Activated CD8-positive, alpha-beta memory T cell treated with anti-CD3 and anti-CD28 coated beads, Interleukin-2, amount 50 U/mL, for 24 hours (primary cell): ENCODE results near the gene AURKA.
A peak's percentile ranks its signal among the peaks of the same experiment; 100 is the strongest.
"Not testable (repeated sequence)": the region's sequence is repeated elsewhere in the genome, so short reads cannot be mapped to it uniquely, and the experiment has no call there.

Experiments used
- DNase-seq: peaks from one replicate; pipeline ENCODE4 v3.0.0-alpha.2; 2020; ENCODE audit errors: extremely low read depth

Gene AURKA

GRCh38 chr20:56359212-56360132, 32.5 kb downstream of the AURKA start:
- DNase-seq: no peak

DNA sequence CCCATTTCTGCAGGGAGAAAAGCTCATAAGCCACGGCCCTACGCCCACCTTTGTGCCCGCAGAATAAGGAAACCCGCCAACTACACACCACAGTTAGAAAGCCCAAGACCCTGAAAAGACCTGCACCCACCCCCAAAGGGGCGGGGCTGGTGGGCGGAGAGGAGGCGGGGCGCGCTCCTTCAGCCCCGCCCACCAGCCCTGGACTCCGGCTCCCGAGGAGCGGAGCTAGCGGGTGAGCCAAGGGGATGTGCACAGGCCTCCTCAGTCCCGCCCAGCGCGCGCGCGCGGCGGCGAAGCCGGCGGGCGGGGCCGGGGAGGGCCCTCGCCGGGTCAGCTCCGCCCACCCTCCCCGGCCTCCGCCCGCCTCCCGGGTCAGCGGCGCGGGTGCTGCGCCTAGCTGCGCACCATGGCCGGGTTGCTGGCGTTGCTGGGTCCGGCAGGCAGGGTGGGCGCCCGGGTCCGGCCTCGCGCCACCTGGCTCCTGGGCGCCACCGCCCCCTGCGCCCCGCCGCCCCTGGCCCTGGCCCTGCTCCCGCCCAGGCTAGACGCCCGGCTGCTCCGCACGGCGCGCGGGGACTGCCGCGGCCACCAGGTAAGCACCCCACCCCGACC, 33.3 kb downstream of the AURKA start, which contains the start of gene FAM210B:
Gene FAM210B (plus strand): TSS at position 375 of the 612 bp plus-strand sequence. CDS start 32 bp downstream, at position 407.
- DNase-seq: peak; percentile 29

GRCh38 chr20:56358070-56358469, 33.9 kb downstream of the AURKA start:
- DNase-seq: no peak

GRCh38 chr20:56353356-56353755, 38.7 kb downstream of the AURKA start:
- DNase-seq: no peak

GRCh38 chr20:56352345-56353055, 39.5 kb downstream of the AURKA start:
- no peak for DNase-seq

DNA sequence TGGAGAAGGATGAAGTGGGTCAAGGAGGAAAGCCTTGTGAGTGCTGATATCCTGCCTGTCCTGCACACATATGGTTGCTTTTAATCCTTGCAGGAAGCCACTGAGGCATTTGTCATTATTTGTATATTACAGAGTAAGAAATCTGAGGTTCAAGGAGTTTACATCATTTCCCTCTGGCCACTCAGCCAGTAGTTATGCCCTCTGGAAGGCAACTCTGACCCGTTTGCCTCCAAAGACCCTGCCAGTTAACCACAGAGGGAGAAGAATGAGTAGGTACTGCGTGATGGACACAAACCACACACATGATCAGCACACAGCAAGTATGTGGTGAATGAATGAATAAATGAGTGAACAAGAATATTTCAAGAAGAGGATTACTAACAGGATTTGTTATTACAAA, 41.2 kb downstream of the AURKA start:
- DNase-seq: no peak

DNA sequence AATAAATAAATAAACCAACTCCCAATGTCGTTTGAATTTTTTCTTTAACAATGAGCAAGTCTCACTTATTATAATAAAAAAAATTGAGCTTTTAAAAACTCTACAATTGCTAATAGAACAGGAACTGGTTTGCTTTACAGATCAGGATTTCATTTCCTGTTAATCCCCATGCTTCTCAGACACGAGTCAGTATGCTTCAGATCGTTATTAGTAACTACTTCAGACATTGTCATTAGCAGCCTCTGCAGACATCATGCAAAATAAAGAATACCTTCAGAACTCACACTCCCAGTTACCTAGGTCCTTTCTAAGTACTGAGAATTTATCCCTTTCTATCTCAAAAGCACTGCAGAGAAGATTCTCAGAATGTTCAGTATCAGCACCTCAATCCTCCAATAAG, 43.3 kb downstream of the AURKA start:
- DNase-seq: no peak

DNA sequence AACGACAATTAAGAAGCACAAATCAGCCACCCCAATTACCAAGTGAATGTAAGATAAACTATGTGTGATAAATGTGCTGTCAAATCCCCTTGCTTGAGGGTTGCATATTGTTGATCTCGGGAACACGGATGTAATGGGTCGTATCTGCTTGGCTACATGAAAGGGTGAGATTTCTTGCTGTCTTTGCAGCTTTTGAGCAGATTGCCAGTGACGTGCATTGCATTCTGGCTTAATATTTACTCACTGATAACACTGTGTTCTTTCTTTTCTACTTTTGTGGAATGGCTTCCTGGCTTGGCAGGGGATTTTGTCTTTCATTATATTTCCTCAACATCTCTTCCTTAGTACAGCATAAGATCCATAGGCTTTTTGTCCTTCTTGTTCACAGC, 43.7 kb downstream of the AURKA start:
- DNase-seq: no peak

DNA sequence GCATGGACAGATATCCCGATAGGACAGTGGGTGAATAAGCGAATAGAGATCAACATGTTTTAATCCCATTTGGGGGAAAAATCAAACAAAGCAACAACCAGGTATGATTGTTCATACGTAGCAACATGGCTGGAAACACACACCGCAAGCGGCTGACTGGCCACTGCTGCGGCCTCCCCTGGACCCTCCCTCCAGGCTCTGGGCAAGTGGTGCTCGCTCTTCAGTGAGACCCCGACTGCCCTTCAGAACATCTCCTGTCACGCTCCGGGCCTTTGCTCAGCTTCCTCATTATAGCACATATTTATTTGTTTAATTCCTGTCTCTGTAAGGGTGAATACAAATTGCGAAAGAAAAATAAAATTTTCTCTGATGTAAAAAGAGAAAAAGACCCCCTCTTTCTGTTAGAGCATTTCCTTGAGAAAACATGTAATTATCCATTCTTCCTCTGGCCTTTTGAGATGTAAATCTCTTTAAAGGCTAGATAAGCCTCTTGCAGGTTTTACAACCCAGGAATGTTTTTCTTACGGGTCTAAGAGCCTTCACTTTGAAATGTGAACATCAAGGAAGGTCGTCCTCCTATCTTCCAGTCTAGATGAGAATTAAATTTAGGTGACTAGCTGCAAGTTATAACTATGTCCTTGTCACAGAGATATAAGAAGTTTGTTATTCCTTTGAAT, 44.2 kb downstream of the AURKA start:
- no peak for DNase-seq

DNA sequence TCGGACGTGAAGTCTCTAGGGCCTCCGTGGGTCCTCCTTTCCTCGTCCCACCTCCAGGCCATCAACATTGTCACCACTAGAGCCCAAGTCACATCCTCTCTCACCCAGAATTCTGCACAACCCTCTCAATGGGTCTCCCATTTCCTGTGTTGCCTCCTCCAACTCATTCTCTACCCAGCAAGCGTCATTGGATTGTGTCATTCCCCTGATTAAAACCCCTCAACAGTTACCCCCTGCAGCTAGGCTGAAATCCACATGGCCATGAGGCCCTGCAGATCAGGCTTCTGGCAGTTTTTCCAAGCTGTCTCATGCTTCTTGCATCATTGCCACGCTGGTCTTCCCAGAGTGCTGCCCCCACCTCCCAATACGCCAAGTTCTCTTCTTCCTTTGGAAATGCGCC, 46.1 kb downstream of the AURKA start:
- no peak for DNase-seq

GRCh38 chr20:56343861-56344381, 48.1 kb downstream of the AURKA start:
- DNase-seq: no peak

GRCh38 chr20:56342783-56343182, 49.2 kb downstream of the AURKA start:
- no peak for DNase-seq

DNA sequence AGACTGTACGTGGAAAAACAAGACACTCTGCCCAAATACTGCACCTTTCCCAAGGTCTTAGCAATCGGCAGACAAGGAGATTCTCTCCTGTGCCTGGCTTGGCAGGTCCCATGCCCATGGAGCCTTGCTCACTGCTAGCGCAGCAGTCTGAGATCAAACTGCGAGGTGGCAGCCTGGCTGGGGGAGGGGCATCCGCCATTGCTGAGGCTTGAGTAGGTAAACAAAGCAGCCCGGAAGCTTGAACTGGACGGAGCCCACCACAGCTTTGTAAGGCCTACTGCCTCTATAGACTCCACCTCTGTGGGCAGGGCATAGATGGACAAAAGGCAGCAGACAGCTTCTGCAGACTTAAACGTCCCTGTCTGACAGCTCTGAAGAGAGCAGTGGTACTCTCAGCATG, 55.3 kb downstream of the AURKA start:
- DNase-seq: not testable (repeated sequence)

GRCh38 chr20:56328861-56329260, 63.2 kb downstream of the AURKA start:
- DNase-seq: no peak

- no peak for DNase-seq
These were observed 67.2 kb downstream of the AURKA start for GRCh38 chr20:56324806-56325205.

- no peak for DNase-seq
These were observed 68.4 kb downstream of the AURKA start for GRCh38 chr20:56323656-56324055.

DNA sequence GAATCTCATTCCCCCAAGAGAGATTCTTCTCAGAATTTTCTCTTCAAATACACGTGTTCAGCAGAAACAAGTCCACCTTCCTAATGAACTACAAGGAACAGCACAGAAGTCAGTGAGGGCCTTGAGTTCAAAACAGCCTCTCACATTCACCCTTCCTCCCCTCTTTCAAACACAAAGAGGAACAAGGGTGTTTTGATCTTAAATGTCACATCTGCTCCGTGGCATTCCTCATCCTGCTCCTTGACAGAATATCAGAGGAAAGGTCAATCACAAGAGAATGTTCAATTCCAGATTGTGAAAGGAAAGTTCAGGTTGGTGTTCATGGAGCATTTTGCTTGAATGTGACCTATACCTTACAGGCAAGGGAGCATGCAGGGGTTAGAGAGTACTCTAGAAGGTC, 68.8 kb downstream of the AURKA start:
- DNase-seq: no peak

DNA sequence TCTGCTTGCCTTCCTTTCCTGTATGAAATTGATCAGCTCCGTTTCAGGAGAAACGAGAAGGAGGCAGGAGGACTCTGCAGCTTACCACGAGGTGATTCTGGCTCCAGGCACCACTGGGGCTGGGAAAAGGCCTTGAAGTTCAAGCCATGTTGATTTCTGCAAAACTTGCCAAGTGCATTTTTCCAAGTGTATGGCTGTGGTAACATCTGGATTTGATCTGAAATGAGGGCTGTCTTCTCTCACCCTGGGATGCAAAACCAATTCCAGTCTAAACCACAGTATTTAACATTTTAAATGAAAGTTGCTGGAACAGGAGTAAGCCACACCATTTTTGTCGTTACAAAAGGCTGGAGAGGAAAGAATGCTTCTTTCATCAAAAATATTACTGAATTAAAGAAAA, 69.3 kb downstream of the AURKA start:
- DNase-seq: no peak
